Motor neuron (in vitro differentiated cells): Measurements from ENCODE around the gene XPO1. TPM values are rescaled to one million over a fixed set of nuclear protein-coding genes. Genes with fewer than 3 reads are reported as not detected.
A peak's percentile ranks its signal among the peaks of the same experiment; 100 is the strongest.
"Not testable (repeated sequence)": the region's sequence is repeated elsewhere in the genome, so short reads cannot be mapped to it uniquely, and the experiment has no call there.

Source experiments
- ATAC-seq, 8 experiments: fragments of 200-7000 bp; cut with Tn5 transposase; replicated peaks in 6 of 8; 2 replicates each; pipeline ENCODE4 v1.8.0; 2021; ENCODE audit warnings: mild to moderate bottlenecking in 8 of 8, moderate library complexity in 8 of 8
- H3K27ac ChIP-seq, 2 donors: fragments of 250-450 bp; sonication (Bioruptor Pico); 2 replicates each; pipeline ENCODE4 v1.9.0; 2021; ENCODE audit warnings: antibody characterized with exemption in 2 of 2, mild to moderate bottlenecking in 2 of 2, moderate library complexity in 1 of 2
- H3K4me1 ChIP-seq, 2 donors: fragments of 250-450 bp; sonication (Bioruptor Pico); replicated peaks in 1 of 2; 2 replicates each; pipeline ENCODE4 v1.6.1; 2021; ENCODE audit warnings: antibody characterized with exemption in 2 of 2, mild to moderate bottlenecking in 2 of 2, moderate library complexity in 1 of 2
- H3K4me3 ChIP-seq, 5 donors: fragments of 250-450 bp; sonication (Bioruptor Pico); 2 replicates each; pipeline ENCODE4 v1.9.0; 2021; ENCODE audit warnings: antibody characterized with exemption in 5 of 5, mild to moderate bottlenecking in 5 of 5, moderate library complexity in 4 of 5
- WGBS, 10 experiments: fragments of 450-650 bp; shearing (Covaris generic); methylation state at CpG; one replicate each; pipeline ENCODE4 v1.0.0; 2022; 5-methylcytosine and 5-hydroxymethylcytosine counted together
- in situ Hi-C, 9 experiments: fragments of 400-800 bp; cut with MboI; loops; one replicate each; pipeline ENCODE4 v1.15.0; 2021; ENCODE audit warnings: low sequenced_read_pairs in 9 of 9, low pct_unique_long_range_greater_than_20kb in 2 of 9; ENCODE audit not compliant: unreplicated experiment in 9 of 9
- total RNA-seq, 8 experiments: library from RNA; unstranded; fragments of 300-600 nt; gene quantifications; 2 replicates each; pipeline versions ENCODE4 v1.2.3 to v1.2.4, GENCODE V29; 2022

Gene XPO1
- total RNA-seq, 8 experiments from 2014 or later = 66.6 to 253 (median 172) TPM

DNA sequence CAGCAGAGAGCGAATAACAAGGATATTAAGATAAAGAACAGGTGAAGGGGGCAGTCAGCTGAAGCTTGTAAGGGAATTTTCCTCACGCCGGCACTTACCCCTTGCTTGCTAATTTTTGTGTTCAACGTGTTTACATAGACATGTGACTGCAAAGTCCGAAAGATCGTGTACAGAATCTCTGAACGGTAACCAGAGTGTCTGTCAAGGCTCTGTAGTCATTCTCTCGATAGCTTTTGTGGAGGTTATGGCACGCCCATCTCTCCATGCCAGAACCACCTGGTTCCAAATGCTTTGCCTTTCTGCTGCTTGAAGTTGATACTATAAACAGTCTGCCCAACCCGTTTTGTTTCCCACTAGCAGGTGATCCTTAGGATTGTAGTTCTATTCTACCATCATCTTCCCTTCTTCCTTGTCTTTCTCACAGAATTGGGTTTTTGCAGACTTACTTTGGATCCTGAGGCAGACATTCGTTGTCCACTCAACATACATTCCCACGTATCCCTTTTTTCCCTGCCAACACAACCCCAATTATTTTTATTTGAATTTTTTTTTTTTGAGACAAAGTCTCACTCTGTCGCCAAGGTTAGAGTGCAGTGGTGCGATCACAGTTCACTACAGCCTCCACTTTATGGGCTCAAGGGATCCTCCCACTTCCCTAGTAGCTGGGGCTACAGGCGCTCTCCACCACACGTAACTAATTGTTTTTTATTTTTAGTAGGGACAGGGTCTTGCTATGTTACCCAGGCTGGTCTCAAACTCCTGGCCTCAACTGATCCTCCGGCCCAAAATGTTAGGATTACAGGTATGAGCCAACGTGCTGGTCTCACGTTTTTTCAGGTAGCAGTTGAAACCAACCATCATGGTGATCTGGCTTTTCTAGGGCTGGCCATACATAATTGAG, 66.0 kb downstream of the XPO1 start:
- 19 to 72% (median 52%) methylated on average over 4 to 17 of the region's 19 CpGs for WGBS, 10 experiments
- in situ Hi-C loops = no loop called here
- Histone ChIP-seq H3K4me1 (peaks cover 0 to 10% of the 10 kb centered on the region in 2 donors), H3K27ac (peak overlapping the region; percentile 94 to 98), H3K4me3 (peak overlapping the region; percentile 65 to 87 (median 84))
- peak in 2 of 8 experiments; percentile 0 to 4 for ATAC-seq

DNA sequence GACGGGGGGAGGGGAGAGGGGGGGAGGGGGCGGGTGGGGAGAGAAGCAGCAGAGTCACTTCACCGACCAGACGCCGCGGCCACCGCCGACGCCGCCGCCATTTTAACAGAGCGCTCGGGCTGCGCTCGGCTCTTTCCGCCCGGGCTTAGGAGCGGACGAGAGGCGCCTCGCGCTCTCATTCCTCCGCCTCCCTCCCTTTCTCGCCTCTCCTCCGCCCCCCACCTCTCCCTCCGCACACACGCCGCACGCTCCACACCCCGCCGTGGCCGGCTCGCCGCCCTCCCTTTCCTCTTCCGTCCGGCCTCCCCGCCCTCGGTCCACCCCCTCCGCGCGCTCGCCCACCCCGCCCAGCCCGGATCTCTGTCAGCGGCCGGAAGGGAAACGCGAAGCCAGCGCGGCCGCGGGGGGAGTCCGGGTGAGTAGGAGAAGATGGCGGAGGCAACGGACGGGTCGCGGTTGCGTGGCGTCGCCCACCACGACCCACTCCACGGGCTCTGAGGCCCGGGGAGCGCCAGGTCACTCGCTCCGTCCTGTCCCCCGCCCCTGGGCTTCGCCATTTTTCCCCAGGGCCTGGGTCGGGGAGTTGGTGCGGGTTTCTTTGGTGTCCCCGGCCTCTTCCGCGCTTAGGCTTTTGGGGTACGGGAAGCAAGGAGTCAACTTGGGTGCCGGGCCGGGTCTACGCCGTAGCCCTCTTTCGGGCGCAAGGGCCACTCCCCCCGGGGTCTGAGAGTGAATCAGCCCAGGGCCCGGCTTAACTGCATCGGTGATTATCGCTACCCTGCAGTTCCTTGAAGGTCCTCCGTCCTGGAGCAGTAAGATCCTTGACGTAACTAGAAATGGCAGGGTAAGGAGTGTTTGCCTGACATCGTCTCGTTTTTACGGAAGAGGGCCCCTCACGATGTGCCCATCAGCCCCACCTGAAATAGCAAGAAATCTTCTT, 66.9 kb downstream of the XPO1 start, which contains the start of gene USP34:
USP34 (minus strand) TSS at position 123 of the 940 bp plus-strand sequence. CDS start 395 bp downstream, outside the sequence.
- ATAC-seq = peak; percentile 86 to 92 (median 88)
- peak within 1 kb of the TSS; percentile 65 to 87 (median 84) for H3K4me3 ChIP-seq
- peaks cover 0 to 10% of the 10 kb centered on the region in 2 donors for H3K4me1 ChIP-seq
- 0 to 16% (median 0%) methylated on average over 1 to 10 of the region's 91 CpGs; no CpG with 5 or more reads in 2 of the 10 experiments for WGBS, 10 experiments
- H3K27ac ChIP-seq = peak within 1 kb of the TSS; percentile 94 to 98
- in situ Hi-C loops = no loop called here

DNA sequence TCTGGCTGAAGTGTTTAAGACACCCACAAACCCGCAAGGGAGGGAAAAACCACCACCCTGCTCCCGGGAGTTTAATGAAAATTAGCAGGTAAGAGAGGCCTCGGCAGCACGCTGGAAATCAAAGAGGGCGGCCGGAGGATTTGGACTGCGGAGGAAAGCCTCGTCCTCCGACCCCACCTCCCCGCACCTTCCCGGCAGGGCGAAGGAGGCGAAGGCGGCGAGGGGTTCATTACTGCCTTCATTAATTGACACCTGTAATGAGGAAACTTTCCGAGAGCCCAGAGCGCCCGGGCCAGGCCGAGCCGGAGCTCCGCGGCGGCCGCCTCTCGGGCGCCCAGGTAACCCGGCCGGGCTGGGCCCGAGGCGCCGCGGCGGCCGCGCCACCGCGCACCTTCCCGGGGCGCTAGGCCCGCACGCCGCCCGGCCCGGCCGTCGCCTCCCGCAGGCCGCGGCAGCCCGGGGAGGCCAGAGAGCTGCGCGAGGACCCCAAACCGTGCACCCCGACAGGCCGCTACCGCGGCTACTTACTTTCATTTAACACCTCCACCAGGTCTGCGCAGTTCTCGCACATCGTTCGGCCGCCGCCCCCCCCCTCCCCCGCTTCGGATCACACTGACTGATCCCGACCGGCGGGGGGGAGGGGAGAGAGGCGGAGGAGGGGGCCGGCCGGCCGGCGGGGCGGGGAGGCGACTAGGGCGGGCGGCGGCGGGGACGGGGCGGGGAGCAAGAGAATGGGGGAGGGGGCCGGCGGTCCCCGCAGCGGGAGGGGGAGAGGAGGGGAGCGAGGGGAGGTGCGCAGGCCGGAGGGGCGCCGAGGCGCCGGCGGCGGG, 67.8 kb downstream of the XPO1 start:
- in situ Hi-C loops = no loop called here
- peaks cover 0 to 10% of the 10 kb centered on the region in 2 donors for H3K4me1 ChIP-seq
- peak overlapping the region; percentile 94 to 98 for H3K27ac ChIP-seq
- peak in 6 of 8 experiments; percentile 7 to 40 (median 28) for ATAC-seq
- 0 to 20% (median 2%) methylated on average over 1 to 18 of the region's 94 CpGs; no CpG with 5 or more reads in 4 of the 10 experiments for WGBS, 10 experiments
- peak overlapping the region; percentile 65 to 87 (median 84) for H3K4me3 ChIP-seq

DNA sequence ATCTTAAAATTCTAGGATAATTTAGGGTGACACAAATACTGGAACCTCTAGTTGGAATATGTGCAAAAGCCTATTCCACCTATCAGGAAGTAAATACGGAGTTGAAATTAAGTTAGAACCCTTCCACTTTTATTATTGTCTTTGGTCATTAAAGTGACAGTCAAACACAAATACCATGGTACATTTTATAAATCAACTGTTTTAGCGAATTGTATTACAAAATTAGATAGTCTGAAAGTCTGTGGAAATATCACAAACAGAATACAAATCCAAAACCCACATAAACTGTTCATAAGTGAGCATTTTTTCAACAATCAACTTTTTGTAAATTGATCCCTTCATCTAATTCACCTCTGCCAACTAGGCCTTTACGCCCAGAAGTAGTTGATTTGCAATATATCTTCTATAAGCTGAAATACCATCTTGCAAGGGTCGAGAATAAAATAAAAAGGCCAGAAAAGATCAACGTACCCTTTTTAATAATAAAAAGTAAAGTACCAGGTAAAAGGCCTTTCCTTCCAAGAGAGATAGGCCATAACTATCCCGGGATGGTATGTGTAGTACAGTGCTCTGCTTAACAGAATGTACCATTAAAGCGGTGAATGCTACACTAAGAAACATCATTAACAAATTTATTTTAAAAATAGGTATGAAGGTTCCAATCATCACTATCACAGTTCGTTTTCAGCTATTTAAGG, 68.6 kb downstream of the XPO1 start:
- peaks cover 0 to 10% of the 10 kb centered on the region in 2 donors for H3K4me1 ChIP-seq
- peak overlapping the region; percentile 94 to 98 for H3K27ac ChIP-seq
- in situ Hi-C loops = no loop called here
- ATAC-seq = no peak
- peak overlapping the region; percentile 65 to 87 (median 84) for H3K4me3 ChIP-seq
- 0 to 18% (median 6%) methylated on average over 1 to 8 of the region's 8 CpGs for WGBS, 10 experiments

DNA sequence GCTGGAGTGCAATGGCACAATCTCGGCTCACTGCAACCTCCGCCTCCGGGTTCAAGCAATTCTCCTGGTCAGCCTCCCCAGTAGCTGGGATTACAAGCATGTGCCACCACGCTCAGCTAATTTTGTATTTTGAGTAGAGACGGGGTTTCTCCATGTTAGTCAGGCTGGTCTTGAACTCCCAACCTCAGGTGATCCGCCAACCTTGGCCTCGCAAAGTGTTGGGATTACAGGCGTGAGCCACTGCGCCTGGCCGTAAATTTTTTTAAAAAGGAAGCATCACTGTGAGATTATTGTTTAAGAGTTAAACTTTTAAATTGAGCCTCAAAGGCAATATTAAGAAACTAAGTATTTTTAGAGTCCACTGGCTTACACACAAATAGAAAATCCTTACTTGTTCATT, 69.9 kb downstream of the XPO1 start:
- in situ Hi-C loops, ATAC-seq, H3K4me3 ChIP-seq, H3K4me1 ChIP-seq, H3K27ac ChIP-seq: not testable (repeated sequence)
- 94 to 100% (median 99%) methylated on average over 1 to 9 of the region's 10 CpGs; no CpG with 5 or more reads in 3 of the 10 experiments for WGBS, 10 experiments

DNA sequence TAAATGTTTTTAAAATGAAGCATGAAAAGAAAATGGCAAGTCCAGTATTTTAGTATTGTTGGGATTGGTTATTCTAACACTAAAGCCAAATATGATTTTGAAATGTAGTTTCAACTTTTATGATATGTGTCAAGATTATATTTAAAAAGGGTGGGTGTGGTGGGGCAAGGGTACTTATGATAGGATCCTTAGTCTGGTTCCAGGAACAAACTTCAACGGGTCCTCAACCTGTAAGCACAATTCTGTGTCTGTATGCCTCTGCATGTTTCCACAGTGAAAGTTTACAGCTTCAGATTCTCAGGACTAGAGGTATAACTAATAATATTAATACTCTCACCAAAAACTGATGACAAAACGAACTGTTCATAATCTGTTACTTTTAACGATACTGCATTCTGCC, 73.1 kb downstream of the XPO1 start:
- ATAC-seq = no peak
- Histone ChIP-seq H3K27ac (no peak overlapping the region), H3K4me3 (no peak overlapping the region), H3K4me1 (peaks cover 0 to 6% of the 10 kb centered on the region in 2 donors)
- in situ Hi-C loops = no loop called here
- 40 to 100% (median 81%) methylated on average over 1 to 3 of the region's 3 CpGs; no CpG with 5 or more reads in 2 of the 10 experiments for WGBS, 10 experiments

DNA sequence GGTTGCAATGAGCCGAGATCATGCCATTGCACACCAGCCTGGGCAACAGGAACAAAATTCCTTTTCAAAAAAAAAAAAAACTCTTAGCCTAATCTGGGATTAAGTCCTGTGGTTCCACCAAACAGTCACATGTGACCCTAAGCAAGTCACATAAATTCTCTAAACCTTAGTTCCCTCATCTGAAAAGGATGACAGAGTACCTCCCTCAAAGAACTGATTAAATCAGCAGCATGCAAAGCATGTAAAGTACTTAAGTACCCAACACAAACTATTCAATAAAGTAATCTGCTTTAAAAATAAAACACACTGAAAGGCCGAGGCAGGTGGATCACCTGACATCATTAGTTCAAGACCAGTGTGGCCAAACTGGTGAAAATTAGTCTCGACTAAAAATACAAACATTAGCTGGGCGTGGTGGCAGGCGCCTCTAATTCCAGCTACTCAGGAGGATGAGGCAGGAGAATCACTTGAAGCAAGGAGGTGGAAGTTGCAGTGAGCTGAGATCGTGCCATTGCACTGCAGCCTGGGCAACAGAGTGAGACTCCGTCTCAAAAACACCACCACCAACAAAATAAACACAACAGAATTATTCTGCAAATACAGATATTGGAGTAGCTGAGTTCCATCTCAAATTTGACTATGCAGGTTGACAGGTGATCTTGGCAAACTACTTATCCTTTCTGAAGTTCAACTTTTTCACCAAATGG, 74.2 kb downstream of the XPO1 start:
- Histone ChIP-seq H3K4me3 (no peak overlapping the region), H3K27ac (no peak overlapping the region), H3K4me1 (no peaks in the 10 kb centered on the region)
- 77 to 100% (median 91%) methylated on average over 1 to 6 of the region's 7 CpGs; no CpG with 5 or more reads in 2 of the 10 experiments for WGBS, 10 experiments
- no peak for ATAC-seq
- in situ Hi-C loops = no loop called here

DNA sequence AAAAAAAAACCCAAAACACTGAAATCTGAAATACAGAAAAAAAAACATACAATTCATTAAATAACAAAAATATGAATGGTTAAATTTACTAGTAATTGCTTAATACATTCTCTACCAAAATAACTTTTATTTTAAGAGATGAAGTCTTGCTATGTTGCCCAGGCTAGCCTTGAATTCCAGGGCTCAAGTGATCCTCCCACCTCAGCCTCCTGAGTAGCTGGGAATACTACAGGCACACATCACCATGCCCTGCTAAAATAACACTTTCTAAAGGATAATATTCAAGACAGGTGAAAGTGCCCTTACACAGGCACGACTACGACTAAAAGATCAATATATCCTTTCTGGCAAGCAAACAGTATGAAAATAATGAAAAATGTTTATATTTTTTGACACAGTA, 76.8 kb downstream of the XPO1 start:
- ATAC-seq = no peak
- Histone ChIP-seq H3K4me1 (no peaks in the 10 kb centered on the region), H3K4me3 (no peak overlapping the region), H3K27ac (no peak overlapping the region)
- in situ Hi-C loops = no loop called here
- WGBS, 10 experiments = 90 to 100% (median 100%) methylated on average over 2 of the region's 2 CpGs; no CpG with 5 or more reads in 2 of the 10 experiments

DNA sequence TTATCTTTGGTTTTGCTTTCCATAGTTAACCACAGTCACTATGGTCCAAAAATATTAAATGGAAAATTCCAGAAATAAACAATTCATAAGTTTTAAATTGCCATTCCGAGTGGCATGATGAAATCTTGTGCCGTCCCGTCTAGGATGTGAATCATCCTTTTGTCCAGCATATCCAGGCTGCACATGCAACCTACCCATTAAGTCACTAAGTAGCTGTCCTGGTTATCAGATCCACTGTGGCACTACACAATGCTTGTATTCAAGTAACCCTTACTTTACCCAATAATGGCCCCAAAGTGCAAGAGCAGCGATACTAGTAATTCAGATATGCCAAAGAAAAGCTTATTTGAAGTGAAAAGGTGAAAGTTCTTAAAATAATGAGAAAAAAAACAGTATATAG, 78.0 kb downstream of the XPO1 start:
- no peaks in the 10 kb centered on the region for H3K4me1 ChIP-seq
- 22 to 91% (median 74%) methylated on average over 2 to 4 of the region's 4 CpGs for WGBS, 10 experiments
- no peak overlapping the region for H3K4me3 ChIP-seq
- in situ Hi-C loops = no loop called here
- no peak overlapping the region for H3K27ac ChIP-seq
- peak in 5 of 8 experiments; percentile 34 to 66 (median 49) for ATAC-seq

DNA sequence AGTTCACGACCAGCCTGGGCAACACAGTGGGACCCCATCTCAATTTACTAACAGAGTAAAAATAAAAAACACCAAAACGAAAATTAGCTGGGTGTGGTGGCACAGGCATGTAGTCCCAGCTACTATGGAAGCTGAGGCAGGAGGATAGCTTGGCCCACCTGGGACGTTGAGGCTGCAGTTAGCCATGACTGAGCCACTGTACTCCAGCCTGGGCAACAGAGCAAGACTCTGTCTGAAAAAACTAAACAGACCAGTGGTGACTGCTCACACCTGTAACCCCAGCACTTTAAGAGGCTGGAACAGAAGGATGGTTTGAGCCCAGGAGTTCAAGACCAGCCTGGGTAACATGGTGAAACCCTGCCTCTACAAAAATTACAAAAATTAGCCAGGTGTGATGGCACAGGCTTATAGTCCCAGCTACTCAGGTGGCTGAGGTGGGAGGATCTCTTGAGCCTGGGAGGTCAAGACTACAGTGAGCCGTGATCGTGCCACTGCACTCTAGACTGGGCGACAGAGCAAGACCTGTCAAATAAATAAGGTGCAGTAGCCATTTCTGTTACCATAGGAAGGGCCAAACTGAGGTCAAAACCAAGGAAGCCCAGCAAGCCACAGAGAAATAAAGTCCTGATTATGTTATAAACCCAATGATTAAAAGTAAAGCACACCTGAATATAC, 81.3 kb downstream of the XPO1 start:
- no peak for ATAC-seq
- no peak overlapping the region for H3K27ac ChIP-seq
- H3K4me1 ChIP-seq = no peaks in the 10 kb centered on the region
- in situ Hi-C loops = no loop called here
- 68 to 100% (median 100%) methylated on average over 1 to 3 of the region's 6 CpGs; no CpG with 5 or more reads in 3 of the 10 experiments for WGBS, 10 experiments
- H3K4me3 ChIP-seq = no peak overlapping the region
